NCI-H1048 (cell line): ENCODE measurements around the gene VTCN1.

Experiments
- DNase-seq: peaks from one replicate; lab custom pipeline; 2025; lab: John Stamatoyannopoulos, UW

VTCN1 gene

DNA sequence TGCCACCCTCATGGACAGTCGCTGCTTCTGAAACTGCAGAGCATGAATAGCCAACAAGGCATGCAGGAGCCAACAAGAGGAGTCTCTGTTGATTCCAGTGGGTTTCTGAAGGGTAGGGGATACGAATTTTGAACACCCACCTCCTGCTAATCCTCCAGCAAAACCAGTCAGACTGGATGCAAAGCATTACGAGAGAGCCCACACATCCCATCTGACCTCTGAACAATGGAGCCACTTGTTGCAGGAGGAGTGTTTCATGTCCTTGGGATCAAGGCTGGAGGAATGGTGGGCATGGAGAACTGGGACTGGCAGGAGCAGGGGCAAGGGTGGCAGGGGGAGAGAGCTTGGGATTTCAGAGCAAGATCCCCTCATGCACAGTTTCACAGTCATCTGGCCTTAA lies 1.6 kb downstream of the VTCN1 start:
- peak; percentile 54 for DNase-seq

DNA sequence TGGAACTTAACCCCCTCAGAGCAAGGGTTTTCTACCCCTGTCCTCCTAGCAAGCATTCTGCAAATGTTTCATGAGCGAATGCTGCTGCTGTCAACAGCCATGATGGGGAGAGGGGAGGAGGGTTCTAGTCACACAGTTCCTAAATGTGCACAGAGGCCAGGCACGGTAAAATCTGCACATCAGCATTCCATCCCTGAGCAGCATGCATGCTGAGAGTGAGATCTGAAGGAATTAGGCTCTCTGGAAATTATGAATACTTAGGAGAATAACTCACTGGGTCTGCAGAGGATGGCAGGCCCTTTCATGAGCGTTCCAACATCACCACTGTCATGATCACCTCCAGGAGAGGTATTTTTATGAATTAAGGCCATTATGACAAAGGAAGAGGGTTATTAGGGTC lies 2.1 kb downstream of the VTCN1 start:
- no peak for DNase-seq

DNA sequence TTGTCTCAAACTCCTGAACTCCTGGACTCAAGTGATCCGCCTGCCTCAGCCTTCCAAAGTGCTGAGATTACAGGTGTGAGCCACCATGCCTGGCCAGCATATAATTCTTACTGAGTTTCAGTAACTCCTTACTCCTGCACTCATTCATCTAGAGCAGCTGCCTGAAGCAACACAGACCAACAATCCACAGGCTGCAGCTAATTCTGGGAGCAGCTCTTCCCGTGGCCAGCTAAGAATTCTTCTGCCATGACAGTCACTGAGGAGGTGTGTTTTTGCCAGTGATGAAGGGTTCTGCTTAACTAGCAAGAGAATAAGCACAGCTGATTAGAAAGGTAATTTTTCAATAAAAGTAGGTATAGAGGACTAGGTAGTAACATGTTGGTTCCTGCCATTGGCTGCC lies 5.4 kb downstream of the VTCN1 start:
- DNase-seq, result no peak

- no peak for DNase-seq
These were observed 8.9 kb downstream of the VTCN1 start for GRCh38 chr1:117201808-117202207.

DNA sequence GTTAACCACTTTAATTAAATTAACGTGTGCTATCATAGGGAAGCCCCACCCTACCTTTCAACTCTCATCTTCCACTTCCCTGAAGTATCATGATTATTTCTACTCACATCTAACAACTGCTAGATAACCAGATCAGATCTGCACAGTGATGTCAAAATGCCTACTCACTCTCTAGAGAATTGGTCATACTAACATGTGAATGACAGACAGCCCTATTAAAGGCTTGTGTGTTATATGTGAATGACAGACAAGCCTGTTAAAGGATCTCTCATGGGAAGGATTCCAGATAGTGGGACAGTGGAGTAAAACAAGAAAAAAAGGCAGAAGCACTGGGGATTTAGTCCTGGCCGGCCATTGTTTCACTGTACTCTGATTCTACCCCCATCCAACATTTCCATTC lies 12.6 kb downstream of the VTCN1 start:
- no peak for DNase-seq

DNA sequence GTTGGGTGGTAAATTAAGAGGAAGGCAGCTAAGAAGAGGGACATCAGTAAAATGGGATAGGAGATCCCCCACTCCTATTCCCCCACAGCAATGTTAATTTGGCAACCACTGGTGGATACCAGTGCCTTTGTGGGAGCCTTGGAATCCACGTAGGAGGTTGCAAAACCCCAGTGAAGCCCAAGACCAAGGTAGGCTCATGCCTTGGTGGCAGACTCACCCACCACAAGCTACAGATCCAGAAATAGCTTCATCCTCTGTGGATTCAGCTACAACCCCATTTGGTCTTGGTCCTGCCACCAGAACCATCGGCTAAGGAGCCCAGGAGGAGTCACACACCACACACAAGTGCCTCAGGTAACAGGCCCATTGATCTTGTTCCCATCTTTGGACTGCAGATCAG lies 21.0 kb downstream of the VTCN1 start:
- DNase-seq, result no peak

DNA sequence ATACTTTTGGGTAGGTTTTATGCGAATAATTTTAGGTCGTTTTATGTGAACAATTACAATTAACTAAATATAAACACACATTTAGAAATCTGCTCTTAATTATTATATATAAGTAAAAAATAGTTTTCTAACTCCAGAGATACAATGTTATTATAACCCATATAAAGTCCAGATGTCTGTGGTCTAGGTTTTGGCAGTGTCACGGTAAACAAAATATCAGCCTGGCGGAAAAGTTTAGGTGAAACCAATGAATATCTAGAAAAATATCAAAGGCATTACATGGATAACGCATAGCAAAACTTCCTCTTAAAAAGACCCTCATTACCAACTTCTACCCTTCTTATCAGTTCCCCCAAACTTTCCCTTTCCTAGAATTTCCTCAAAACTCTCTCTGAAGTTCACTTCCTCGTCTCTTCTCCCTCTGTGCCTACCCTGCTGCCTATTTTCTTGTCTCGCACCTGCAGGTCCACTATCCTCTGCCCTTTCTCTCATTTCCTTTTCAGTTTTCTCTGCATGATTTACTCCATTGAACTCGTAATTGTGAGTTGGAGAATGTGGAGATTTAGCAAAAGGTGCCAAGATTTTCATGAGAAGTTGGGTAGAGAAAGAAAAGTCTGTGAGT lies 21.8 kb downstream of the VTCN1 start:
- DNase-seq, result no peak

GRCh38 chr1:117188170-117188815 lies 22.4 kb downstream of the VTCN1 start:
- no peak for DNase-seq

- DNase-seq, result no peak
These were observed 27.6 kb downstream of the VTCN1 start for GRCh38 chr1:117183112-117183511.

DNA sequence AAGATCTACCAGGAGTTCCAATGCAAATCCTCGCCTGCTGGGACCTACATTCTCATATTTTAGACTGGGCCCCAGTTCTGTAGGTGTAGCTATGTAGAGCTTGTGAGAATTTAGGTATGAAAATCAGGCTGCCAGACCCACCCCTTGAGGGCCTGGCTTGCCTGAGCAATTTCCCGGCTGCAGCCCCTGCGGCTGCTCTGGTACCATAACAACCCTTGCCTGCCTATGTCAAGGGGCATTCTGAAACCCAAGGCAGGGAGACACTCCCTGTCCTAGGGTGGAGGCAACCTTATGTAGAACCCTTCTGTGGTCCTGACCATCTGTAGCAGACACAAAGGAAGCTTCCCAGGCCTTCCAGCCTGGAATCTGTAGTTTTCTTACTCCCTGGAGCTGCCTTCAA lies 28.4 kb downstream of the VTCN1 start:
- DNase-seq, result no peak

- DNase-seq, result no peak
These were observed 29.1 kb downstream of the VTCN1 start for GRCh38 chr1:117181630-117182041.

DNA sequence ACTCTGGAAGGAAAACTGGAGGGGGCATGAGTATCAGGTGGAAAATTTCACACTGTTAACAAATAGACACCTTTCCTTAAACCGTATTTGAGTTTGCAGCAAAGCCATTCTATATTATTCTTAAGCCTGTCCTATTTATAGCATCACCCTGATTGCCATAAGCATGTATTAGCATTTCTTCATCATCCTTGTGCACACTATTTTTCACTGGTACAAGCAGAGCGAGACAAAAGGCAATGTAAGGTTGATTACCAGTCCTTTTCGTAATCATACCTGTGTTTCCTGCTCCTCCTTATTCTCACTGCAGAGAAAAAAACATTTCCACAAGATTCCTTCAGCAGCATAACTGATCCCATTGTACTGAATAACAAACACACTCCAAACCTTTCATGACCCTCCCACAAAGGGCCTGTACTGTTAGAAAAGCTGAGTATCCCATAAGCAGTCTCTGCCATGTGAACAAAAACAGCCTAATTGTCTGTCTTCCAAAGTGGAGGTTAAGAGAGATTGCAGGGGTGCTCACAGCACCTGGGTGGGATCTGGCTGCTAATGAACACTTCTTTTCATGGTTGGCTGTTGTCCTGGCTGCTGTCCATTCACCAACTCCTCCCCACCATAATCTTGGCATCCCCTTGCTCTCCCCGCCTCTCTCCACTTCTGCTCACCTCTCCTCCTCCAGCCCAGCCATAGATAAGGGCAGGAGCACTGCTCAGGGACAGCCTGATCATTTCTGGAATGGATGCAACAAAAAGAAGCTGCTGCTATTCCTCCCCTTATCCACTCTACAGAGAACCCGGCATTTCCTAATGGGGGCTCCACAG lies 30.4 kb downstream of the VTCN1 start:
- no peak for DNase-seq

GRCh38 chr1:117179471-117179870 lies 31.3 kb downstream of the VTCN1 start:
- DNase-seq, result no peak

- DNase-seq, result no peak
These were observed 32.0 kb downstream of the VTCN1 start for GRCh38 chr1:117178756-117179155.

DNA sequence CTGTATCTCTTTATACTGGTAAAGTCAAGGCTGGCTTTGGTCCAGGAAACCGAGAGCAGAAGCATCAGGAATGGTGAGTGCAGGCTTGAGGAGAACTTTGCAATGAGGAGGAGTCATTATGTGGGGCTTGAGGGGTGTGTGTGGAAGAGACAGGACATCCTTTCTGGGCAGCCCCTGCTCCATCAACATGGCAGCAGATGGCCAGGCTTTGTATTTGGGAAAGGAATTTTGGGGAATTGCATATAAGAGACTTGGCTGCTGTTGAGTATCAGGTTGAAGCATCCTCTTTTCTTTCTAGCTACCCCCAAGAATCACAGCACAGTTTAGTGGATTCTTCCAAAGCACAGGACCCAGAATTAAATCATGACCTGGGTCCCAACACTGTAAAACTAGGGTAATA lies 33.4 kb downstream of the VTCN1 start:
- no peak for DNase-seq

GRCh38 chr1:117176579-117176978 lies 34.1 kb downstream of the VTCN1 start:
- no peak for DNase-seq

DNA sequence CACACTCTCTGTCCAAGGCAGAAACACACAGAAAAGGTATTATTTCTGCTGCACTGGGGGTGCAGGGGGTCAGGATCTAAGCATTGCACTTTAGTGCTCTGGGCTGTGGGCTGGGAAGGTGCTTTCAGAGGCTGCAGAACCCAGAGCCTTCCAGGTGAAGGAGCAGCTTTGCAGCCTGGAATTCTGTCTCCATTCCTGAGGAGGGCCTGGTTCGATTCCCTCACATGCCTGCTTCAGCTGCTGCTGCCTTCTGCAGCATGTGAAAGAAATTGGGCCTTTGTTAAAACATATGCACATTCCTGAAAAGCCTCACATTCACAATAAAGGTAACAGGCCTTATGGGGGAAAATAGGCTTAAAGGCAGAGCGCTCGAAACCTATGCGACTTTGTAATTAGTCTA lies 35.9 kb downstream of the VTCN1 start:
- DNase-seq, result no peak

DNA sequence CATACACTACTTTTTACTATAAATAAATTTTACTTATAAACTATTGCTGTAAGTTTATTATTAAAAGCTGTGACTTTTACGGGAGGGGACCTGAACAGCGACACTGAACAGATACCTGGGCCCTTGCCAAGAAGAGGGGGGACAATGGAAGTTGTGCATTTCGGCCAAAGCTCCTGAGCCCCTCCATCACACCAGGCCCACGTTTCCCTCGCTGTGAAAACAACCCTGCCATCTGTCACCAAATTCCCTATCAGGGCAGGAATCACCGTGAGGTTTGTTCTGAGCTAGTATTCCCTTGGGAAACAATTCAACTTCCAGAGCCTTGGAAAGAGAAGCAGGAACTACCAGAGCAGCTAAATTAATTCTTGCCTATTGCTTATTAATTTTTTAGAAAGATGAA lies 37.0 kb downstream of the VTCN1 start:
- no peak for DNase-seq

- no peak for DNase-seq
These were observed 37.7 kb downstream of the VTCN1 start for GRCh38 chr1:117173006-117173405.

- no peak for DNase-seq
These were observed 38.7 kb downstream of the VTCN1 start for GRCh38 chr1:117171900-117172511.

- DNase-seq, result no peak
These were observed 40.7 kb downstream of the VTCN1 start for GRCh38 chr1:117169871-117170596.

- no peak for DNase-seq
These were observed 43.3 kb downstream of the VTCN1 start for GRCh38 chr1:117167402-117167801.
